Motor neuron (in vitro differentiated cells): ENCODE data around the gene CCDC27. TPM values are rescaled to one million over a fixed set of nuclear protein-coding genes. Genes with fewer than 3 reads are reported as not detected.
A peak's percentile ranks its signal among the peaks of the same experiment; 100 is the strongest.
"Not testable (repeated sequence)": the region's sequence is repeated elsewhere in the genome, so short reads cannot be mapped to it uniquely, and the experiment has no call there.

Experiments used
- ATAC-seq, 8 experiments: fragments of 200-7000 bp; cut with Tn5 transposase; replicated peaks in 6 of 8; 2 replicates each; pipeline ENCODE4 v1.8.0; 2021; ENCODE audit warnings: mild to moderate bottlenecking in 8 of 8, moderate library complexity in 8 of 8
- H3K27ac ChIP-seq, 2 donors: fragments of 250-450 bp; sonication (Bioruptor Pico); 2 replicates each; pipeline ENCODE4 v1.9.0; 2021; ENCODE audit warnings: antibody characterized with exemption in 2 of 2, mild to moderate bottlenecking in 2 of 2, moderate library complexity in 1 of 2
- H3K4me1 ChIP-seq, 2 donors: fragments of 250-450 bp; sonication (Bioruptor Pico); replicated peaks in 1 of 2; 2 replicates each; pipeline ENCODE4 v1.6.1; 2021; ENCODE audit warnings: antibody characterized with exemption in 2 of 2, mild to moderate bottlenecking in 2 of 2, moderate library complexity in 1 of 2
- H3K4me3 ChIP-seq, 5 donors: fragments of 250-450 bp; sonication (Bioruptor Pico); 2 replicates each; pipeline ENCODE4 v1.9.0; 2021; ENCODE audit warnings: antibody characterized with exemption in 5 of 5, mild to moderate bottlenecking in 5 of 5, moderate library complexity in 4 of 5
- WGBS, 10 experiments: fragments of 450-650 bp; shearing (Covaris generic); methylation state at CpG; one replicate each; pipeline ENCODE4 v1.0.0; 2022; 5-methylcytosine and 5-hydroxymethylcytosine counted together
- in situ Hi-C, 9 experiments: fragments of 400-800 bp; cut with MboI; loops; one replicate each; pipeline ENCODE4 v1.15.0; 2021; ENCODE audit warnings: low sequenced_read_pairs in 9 of 9, low pct_unique_long_range_greater_than_20kb in 2 of 9; ENCODE audit not compliant: unreplicated experiment in 9 of 9
- total RNA-seq, 8 experiments: library from RNA; unstranded; fragments of 300-600 nt; gene quantifications; 2 replicates each; pipeline versions ENCODE4 v1.2.3 to v1.2.4, GENCODE V29; 2022

Gene CCDC27
- total RNA-seq, 8 experiments from 2014 or later = 0.11 to 1.2 (median 0.25) TPM; not detected in 1

DNA sequence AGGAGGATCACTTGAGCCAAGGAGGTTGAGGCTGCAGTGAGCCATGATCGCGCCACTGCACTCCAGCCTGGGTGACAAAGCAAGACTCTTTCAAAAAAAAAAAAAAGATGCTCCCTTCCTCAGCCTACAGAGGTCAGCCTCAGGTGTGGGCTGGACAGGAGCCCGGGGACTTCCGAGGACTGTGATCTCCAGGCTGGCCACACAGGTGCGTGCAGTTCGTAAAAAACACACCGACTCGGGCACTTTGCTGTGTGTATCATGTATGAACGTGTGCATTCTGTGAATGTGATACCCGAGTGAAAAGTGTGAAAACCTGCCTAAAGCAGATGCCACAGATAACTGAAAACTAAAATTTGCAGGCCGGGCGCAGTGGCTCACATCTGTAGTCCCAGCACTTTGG lies 8.4 kb upstream of the CCDC27 start:
- no peak overlapping the region for H3K27ac ChIP-seq
- in situ Hi-C loops = no loop called here
- H3K4me1 ChIP-seq = peaks cover 22 to 25% of the 10 kb centered on the region in 2 donors
- ATAC-seq = peak in 1 of 8 experiments; percentile 10
- 92 to 100% (median 96%) methylated on average over 2 to 11 of the region's 12 CpGs; no CpG with 5 or more reads in 3 of the 10 experiments for WGBS, 10 experiments
- no peak overlapping the region for H3K4me3 ChIP-seq

- ATAC-seq = no peak
- in situ Hi-C loops = no loop called here
- Histone ChIP-seq H3K27ac (no peak overlapping the region), H3K4me1 (peaks cover 22 to 25% of the 10 kb centered on the region in 2 donors), H3K4me3 (no peak overlapping the region)
- WGBS, 10 experiments = 87 to 100% (median 89%) methylated on average over 1 to 8 of the region's 10 CpGs; no CpG with 5 or more reads in 7 of the 10 experiments
Observed at GRCh38 chr1:3744646-3745045, 7.6 kb upstream of the CCDC27 start.

GRCh38 chr1:3745071-3745470 lies 7.2 kb upstream of the CCDC27 start:
- in situ Hi-C loops = no loop called here
- no peak overlapping the region for H3K4me3 ChIP-seq
- H3K4me1 ChIP-seq = peaks cover 22 to 25% of the 10 kb centered on the region in 2 donors
- H3K27ac ChIP-seq = no peak overlapping the region
- no peak for ATAC-seq
- 80 to 93% (median 87%) methylated on average over 2 to 7 of the region's 12 CpGs; no CpG with 5 or more reads in 6 of the 10 experiments for WGBS, 10 experiments

DNA sequence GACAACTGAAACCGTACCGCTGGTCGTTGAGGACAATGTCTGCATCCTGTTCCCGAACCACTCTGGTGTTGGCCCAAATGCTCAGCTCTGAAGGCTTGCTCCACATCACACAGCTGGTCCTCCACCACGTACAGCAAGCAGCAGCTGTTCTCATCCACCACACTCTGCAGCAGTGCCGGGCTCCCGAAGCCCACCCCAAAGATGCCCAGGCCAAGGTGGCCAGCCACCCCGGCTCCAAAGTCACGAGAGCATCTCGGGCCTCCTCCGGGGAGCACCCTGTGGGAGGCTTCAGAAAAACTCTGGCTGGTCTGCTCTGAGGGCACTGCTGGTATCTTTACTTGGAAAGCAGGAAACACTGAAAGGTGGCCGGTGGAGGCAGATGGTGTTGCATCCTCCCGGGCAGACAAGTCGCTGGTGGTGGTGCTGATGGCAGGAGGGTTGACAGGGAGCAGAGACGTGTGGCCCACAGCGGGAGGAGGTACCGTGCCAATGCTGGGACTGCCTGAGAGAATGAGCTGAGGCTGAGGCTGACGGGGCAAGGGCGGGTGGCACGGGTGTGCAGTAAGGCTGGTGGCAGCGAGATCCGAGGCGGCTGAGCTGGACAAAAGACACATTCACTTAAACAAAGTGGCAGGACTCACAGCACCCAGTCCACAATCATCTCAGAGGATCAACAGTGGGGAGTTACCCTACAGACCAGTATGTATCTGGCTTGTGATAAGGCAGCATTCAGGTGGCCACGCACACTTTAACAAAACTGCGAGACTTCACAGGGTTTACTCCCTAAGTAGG lies 6.5 kb upstream of the CCDC27 start:
- peaks cover 22 to 25% of the 10 kb centered on the region in 2 donors for H3K4me1 ChIP-seq
- whole genome bisulfite sequencing, 10 experiments = 57 to 83% (median 70%) methylated on average over 1 to 19 of the region's 25 CpGs; no CpG with 5 or more reads in 4 of the 10 experiments
- no peak for ATAC-seq
- in situ Hi-C loops = no loop called here
- H3K4me3 ChIP-seq = peak overlapping the region; percentile 57 to 89 (median 76)
- H3K27ac ChIP-seq = no peak overlapping the region

DNA sequence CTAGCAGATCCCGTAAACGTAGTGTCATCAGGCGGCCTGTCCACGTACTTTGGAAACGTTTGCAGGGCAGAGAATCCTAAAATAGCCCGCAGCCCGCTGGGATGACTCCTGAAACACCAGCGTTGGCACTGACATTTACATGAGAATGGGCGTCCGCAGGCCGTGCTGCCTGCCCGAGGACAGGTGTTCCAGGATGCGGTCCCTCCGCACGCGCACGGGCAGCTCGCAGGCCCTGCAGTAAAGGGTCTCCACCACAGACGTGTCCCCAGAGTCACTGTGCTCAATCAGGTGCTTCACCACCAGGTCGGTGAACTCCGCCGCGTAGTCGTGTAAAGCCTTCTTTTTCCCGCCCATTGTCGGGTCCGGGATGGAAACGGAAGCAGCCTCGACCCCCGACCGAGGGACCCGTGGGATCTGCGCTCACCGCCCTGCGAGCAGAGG lies 5.8 kb upstream of the CCDC27 start:
- H3K27ac ChIP-seq = no peak overlapping the region
- ATAC-seq = peak in 5 of 8 experiments; percentile 1 to 20 (median 9)
- in situ Hi-C loops = no loop called here
- peak overlapping the region; percentile 57 to 89 (median 76) for H3K4me3 ChIP-seq
- H3K4me1 ChIP-seq = peaks cover 22 to 25% of the 10 kb centered on the region in 2 donors
- WGBS, 10 experiments = 0 to 32% (median 4%) methylated on average over 2 to 18 of the region's 35 CpGs; no CpG with 5 or more reads in 4 of the 10 experiments

DNA sequence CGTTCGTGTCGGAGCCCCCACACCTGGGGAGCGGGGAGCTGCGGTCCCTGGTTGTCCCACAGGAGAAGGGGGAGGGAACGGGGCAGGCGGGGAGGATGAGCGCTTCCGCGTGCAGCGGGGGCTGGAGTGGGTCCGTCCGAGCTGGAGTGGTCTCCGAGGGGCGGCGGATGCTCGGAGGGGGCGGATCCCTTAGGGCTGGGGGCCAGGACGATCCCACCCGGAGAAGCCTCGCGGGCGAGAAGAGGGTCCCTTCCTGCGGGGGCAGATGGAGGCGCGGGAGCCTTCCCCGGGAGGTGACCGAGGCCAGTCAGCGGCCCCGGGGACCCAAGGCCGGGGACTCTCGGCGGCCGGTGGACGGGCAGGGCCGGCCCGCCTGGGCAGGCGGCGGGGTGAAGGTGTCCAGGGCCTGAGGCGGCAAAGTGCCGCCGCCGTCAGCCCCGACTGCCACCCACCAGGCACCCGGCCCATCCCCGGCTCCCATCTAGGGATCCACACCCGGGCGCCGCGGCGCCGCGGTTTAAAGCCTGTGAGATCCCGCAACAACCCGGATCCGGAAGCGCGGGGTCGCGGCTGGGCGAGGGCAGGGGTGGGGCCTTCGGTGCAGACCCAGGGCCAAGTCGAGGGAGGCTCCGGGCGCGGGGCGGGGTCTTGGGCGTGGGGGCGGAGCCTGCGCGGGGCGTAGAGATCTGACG lies 5.3 kb upstream of the CCDC27 start:
- peak; percentile 75 to 97 (median 95) for ATAC-seq
- Histone ChIP-seq H3K4me3 (peak overlapping the region; percentile 57 to 89 (median 76)), H3K4me1 (peaks cover 22 to 25% of the 10 kb centered on the region in 2 donors), H3K27ac (no peak overlapping the region)
- in situ Hi-C loops = no loop called here
- WGBS, 10 experiments = 0% methylated on average over 1 to 5 of the region's 73 CpGs; no CpG with 5 or more reads in 7 of the 10 experiments

GRCh38 chr1:3747522-3747848 lies 4.8 kb upstream of the CCDC27 start:
- no peak for ATAC-seq
- in situ Hi-C loops = no loop called here
- Histone ChIP-seq H3K4me3 (peak overlapping the region; percentile 57 to 89 (median 76)), H3K27ac (no peak overlapping the region), H3K4me1 (peaks cover 22 to 25% of the 10 kb centered on the region in 2 donors)
- WGBS, 10 experiments = 35 to 100% (median 67%) methylated on average over 1 to 6 of the region's 6 CpGs; no CpG with 5 or more reads in 4 of the 10 experiments

- in situ Hi-C loops = no loop called here
- WGBS, 10 experiments = 80 to 100% (median 87%) methylated on average over 1 to 12 of the region's 13 CpGs; no CpG with 5 or more reads in 4 of the 10 experiments
- no peak for ATAC-seq
- Histone ChIP-seq H3K4me1 (peaks cover 22 to 25% of the 10 kb centered on the region in 2 donors), H3K4me3 (peak overlapping the region in 3 of 5 donors; percentile 57 to 78 (median 75)), H3K27ac (no peak overlapping the region)
Observed at GRCh38 chr1:3747903-3748302, 4.3 kb upstream of the CCDC27 start.

DNA sequence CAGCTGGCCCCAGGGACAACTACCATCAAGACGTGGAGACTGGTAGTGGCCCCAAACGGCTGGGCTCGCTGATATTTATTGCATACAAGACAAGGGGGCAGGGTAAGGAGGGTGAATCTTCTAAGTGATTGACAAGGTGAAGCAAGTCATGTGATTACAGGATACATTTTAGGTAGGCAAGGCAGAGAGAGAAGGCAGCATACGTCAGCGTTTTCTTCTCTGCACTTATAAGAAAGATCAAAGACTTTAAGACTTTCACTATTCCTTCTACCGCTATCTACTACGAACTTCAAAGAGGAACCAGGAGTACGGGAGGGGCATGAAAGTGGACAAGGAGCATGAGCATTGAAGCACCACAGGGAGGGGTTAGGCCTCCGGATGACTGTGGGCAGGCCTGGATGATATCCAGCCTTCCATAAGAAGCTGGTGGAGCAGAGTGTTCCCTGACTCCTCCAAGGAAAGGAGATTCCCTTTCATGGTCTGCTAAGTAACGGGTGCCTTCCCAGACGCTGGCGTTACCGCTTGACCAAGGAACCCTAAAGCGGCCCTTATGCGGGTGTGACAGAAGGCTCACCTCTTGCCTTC lies 3.8 kb upstream of the CCDC27 start:
- H3K4me1 ChIP-seq = peaks cover 22 to 25% of the 10 kb centered on the region in 2 donors
- 56 to 100% (median 79%) methylated on average over 2 to 12 of the region's 15 CpGs; no CpG with 5 or more reads in 2 of the 10 experiments for WGBS, 10 experiments
- H3K4me3 ChIP-seq, ATAC-seq, H3K27ac ChIP-seq, in situ Hi-C loops: not testable (repeated sequence)

DNA sequence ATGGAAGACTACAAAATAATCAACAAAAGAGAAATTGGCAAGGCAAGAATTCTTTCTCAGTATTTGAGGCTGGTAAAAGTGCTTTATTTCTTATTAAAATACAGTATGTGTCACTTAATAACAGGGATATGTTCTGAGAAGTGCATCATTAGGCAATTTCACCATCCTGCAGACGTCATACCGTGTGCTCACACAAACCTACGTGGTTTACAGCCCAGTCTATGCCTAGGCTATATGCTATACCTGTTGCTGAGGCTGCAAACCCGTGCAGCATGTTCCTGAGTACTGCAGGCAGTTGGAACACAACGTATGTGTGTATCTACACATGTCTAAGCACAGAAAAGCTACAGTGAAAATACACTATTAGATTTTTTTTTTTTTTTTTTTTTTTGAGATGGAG lies 2.7 kb upstream of the CCDC27 start:
- Histone ChIP-seq H3K4me3 (no peak overlapping the region), H3K4me1 (peaks cover 22 to 23% of the 10 kb centered on the region in 2 donors), H3K27ac (no peak overlapping the region)
- no peak for ATAC-seq
- in situ Hi-C loops = no loop called here
- WGBS, 10 experiments = 0 to 91% (median 57%) methylated on average over 1 to 5 of the region's 5 CpGs

DNA sequence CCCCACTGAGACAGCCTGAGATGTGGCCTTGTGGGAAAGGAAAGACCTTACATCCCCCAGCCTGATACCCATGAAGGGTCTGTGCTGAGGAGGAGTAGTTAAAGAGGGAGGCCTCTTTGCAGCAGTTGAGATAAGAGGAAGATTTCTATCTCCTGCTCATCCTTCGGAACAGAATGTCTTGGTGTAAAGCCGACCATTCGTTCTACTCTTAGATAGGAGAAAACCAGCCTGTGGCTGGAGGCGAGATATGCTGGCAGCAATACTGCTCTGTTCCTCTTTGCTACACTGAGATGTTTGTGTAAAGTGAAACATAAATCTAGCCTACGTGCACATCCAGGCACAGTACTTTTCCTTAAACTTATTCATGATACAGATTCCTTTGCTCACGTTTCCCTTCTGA lies 1.5 kb upstream of the CCDC27 start:
- ATAC-seq = no peak
- WGBS, 10 experiments = 17 to 77% (median 70%) methylated on average over 1 to 6 of the region's 6 CpGs; no CpG with 5 or more reads in 2 of the 10 experiments
- no peak overlapping the region for H3K4me3 ChIP-seq
- in situ Hi-C loops = no loop called here
- H3K4me1 ChIP-seq = peaks cover 11 to 12% of the 10 kb centered on the region in 2 donors
- no peak overlapping the region for H3K27ac ChIP-seq

GRCh38 chr1:3753656-3754454 lies 1.6 kb downstream of the CCDC27 start:
- Histone ChIP-seq H3K27ac (no peak overlapping the region), H3K4me1 (no peaks in the 10 kb centered on the region), H3K4me3 (no peak overlapping the region)
- no peak for ATAC-seq
- 8 to 100% (median 80%) methylated on average over 1 to 17 of the region's 20 CpGs; no CpG with 5 or more reads in 3 of the 10 experiments for WGBS, 10 experiments
- in situ Hi-C loops = no loop called here
